D721Med (cell line): Measurements from ENCODE around the gene CACNB2.

Experiments used
- DNase-seq: peaks from one replicate; pipeline ENCODE4 v3.0.0; 2011; ENCODE audit warnings: low spot score; ENCODE audit not compliant: insufficient read length
- FAIRE-seq: peaks from 2 replicates; lab custom pipeline; 2011; peaks lifted over from hg19 to GRCh38; lab: Jason Lieb, UNC
- CTCF ChIP-seq: IDR thresholded peaks from 2 replicates; pipeline ENCODE4 v1.5.1; 2012; ENCODE audit warnings: mild to moderate bottlenecking, control low read depth; ENCODE audit not compliant: insufficient read depth; ENCODE audit errors: missing control alignments

The CACNB2 gene

GRCh38 chr10:18223898-18224297 is 83.7 kb downstream of the CACNB2 start:
- no peak for TF ChIP-seq CTCF
- DNase-seq: no peak
- no peak for FAIRE-seq

- TF ChIP-seq CTCF: no peak
- DNase-seq: no peak
- peak; percentile 87 for FAIRE-seq
Observed at GRCh38 chr10:18224626-18225445, 84.6 kb downstream of the CACNB2 start.

GRCh38 chr10:18226336-18226735 is 86.1 kb downstream of the CACNB2 start:
- no peak for DNase-seq
- TF ChIP-seq CTCF: no peak
- no peak for FAIRE-seq

GRCh38 chr10:18229826-18230225 is 89.6 kb downstream of the CACNB2 start:
- FAIRE-seq (no peak), DNase-seq (no peak)

GRCh38 chr10:18230794-18231193 is 90.6 kb downstream of the CACNB2 start:
- DNase-seq: no peak
- FAIRE-seq: no peak
- TF ChIP-seq CTCF: no peak

More at GRCh38 chr10:18229826-18230225, 89.6 kb downstream of the CACNB2 start:
- no peak for TF ChIP-seq CTCF

- DNase-seq (no peak), FAIRE-seq (no peak)
- TF ChIP-seq CTCF: no peak
Observed at GRCh38 chr10:18231480-18231879, 91.3 kb downstream of the CACNB2 start.

- peak; percentile 26 for TF ChIP-seq CTCF
- no peak for DNase-seq
- no peak for FAIRE-seq
Observed at GRCh38 chr10:18233775-18234174, 93.6 kb downstream of the CACNB2 start.
